Type B pancreatic cell (in vitro differentiated cells): ENCODE data around the gene FIGLA. TPM values are rescaled to one million over a fixed set of nuclear protein-coding genes. Genes with fewer than 3 reads are reported as not detected.

ENCODE experiments used
- DNase-seq: peaks from one replicate; pipeline ENCODE4 v3.0.0; 2021; ENCODE audit warnings: mixed read lengths; ENCODE audit not compliant: unreplicated experiment; ENCODE audit errors: extremely low spot score
- H3K27ac Mint-ChIP-seq: 2 replicates; pipeline ENCODE4 v1.8.0; 2021; ENCODE audit warnings: mild to moderate bottlenecking, mixed read lengths
- H3K27me3 Mint-ChIP-seq: 2 replicates; pipeline ENCODE4 v1.8.0; 2021; ENCODE audit warnings: mixed read lengths
- H3K36me3 Mint-ChIP-seq: 2 replicates; pipeline ENCODE4 v1.8.0; 2021; ENCODE audit warnings: mixed read lengths
- H3K4me1 Mint-ChIP-seq: one replicate; pipeline ENCODE4 v1.8.0; 2021; ENCODE audit warnings: mixed read lengths; ENCODE audit not compliant: unreplicated experiment
- H3K4me3 Mint-ChIP-seq: 2 replicates; pipeline ENCODE4 v1.8.0; 2021; ENCODE audit warnings: mild to moderate bottlenecking, mixed read lengths
- H3K9me3 Mint-ChIP-seq: 2 replicates; pipeline ENCODE4 v1.8.0; 2021; ENCODE audit warnings: mixed read lengths
- CTCF ChIP-seq: fragments of 200-600 bp; sonication (generic); conservative IDR thresholded peaks from 2 replicates; pipeline ENCODE4 v1.5.0; 2021; ENCODE audit warnings: antibody characterized with exemption, mild to moderate bottlenecking
- total RNA-seq: library from RNA; stranded (reverse); gene quantifications from 2 replicates; pipeline ENCODE4 v1.2.1, GENCODE V29; 2021; ENCODE audit warnings: low replicate concordance

FIGLA gene
- total RNA-seq, 1 donor from 2014 or later = not detected

DNA sequence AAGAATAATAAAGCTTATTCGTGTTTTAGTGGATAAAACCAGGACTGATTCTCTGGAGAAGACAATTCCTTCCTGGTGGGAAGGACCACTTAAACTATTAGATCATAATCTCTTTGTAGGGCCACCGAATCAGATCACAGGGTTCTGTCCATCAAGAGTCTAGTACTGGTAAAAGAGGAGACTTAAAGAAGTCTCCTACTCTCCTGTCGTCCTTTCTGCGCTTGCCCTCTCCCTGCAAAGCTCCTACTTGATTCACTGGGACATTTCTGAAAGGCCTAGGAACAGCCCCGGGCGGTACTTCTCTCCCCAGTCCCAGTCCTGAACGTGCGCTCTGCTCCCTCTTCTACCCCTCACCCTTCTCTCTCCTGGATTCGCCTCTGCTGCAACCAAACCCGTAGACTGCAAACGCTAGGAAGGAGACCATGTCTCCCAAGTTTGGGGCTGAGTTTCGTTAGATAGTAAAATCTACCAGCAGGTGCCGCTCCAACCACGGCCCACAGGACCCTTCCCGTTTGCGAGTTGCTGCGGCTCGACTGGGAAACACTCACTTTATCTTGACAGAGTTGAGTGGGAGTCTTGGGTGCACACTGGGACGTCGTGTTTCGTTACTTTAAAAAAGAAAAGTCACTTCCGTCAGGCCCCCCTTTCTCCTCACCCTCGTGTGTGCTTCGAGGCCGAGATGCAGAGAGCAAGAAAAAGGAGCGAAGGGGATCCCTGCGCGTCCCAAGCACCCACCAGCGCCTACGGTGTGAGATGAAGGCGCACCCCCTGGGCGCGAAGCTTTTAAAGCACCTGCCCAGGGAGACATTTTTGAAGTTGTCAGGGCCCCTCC, 923 bp downstream of the FIGLA start:
- DNase-seq = peak; percentile 73
- Mint-ChIP-seq H3K27ac (peak overlapping the region; percentile 13), H3K9me3 (no peaks in the 10 kb centered on the region), H3K27me3 (peaks cover 89% of the 10 kb centered on the region), H3K4me1 (peaks cover 5% of the 10 kb centered on the region), H3K36me3 (no peaks in the 10 kb centered on the region), H3K4me3 (peak overlapping the region; percentile 87)
- TF ChIP-seq CTCF = peak; percentile 79

DNA sequence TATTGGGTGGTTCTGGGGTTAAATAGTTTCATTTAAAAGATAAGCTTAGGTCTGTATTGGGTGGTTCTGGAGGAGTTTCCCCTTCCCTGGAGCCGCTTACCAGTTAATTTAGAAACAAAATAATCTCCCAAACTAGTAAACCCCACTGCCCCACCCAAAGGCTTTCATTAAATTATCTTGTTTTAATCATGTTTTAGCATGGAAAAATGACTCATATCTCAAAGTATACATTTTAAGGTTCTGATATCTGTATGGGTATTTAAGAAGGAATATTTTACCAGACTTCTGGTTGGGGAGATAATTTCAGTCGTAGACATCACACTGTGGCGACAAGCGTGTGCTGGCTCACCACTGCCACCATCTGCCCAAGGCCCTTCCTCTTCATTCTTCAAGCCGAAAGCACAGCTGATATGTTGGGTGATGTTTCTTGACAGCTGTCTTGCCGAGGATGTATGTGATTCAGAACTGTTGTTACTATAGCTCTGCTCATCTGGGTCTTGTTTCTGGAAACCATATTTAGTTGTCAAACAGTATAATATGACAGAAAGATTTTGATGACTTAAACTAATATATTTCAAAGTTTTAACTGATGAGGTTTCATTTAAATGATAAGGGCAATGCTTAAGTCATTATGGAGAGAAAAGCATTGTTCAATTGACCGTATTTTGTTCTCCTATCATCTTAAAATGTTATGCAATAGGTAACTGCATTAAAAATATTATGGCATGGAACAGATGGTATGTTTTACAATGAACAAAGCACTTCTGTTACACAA, 5.1 kb downstream of the FIGLA start:
- Mint-ChIP-seq H3K27me3 (peaks cover 74% of the 10 kb centered on the region), H3K36me3 (no peaks in the 10 kb centered on the region), H3K27ac (no peak overlapping the region), H3K4me3 (no peak overlapping the region), H3K4me1 (peaks cover 5% of the 10 kb centered on the region), H3K9me3 (no peaks in the 10 kb centered on the region)
- no peak for DNase-seq
- TF ChIP-seq CTCF = peak; percentile 64

GRCh38 chr2:70784320-70784719, 6.1 kb downstream of the FIGLA start:
- DNase-seq = no peak
- Mint-ChIP-seq H3K27me3 (peaks cover 73% of the 10 kb centered on the region), H3K36me3 (no peaks in the 10 kb centered on the region), H3K4me3 (no peak overlapping the region), H3K9me3 (no peaks in the 10 kb centered on the region), H3K27ac (no peak overlapping the region), H3K4me1 (no peaks in the 10 kb centered on the region)
- TF ChIP-seq CTCF = no peak

- Mint-ChIP-seq H3K27ac (no peak overlapping the region), H3K4me3 (no peak overlapping the region), H3K9me3 (no peaks in the 10 kb centered on the region), H3K36me3 (no peaks in the 10 kb centered on the region), H3K4me1 (no peaks in the 10 kb centered on the region), H3K27me3 (peaks cover 66% of the 10 kb centered on the region)
- no peak for DNase-seq
- TF ChIP-seq CTCF = no peak
Measured at GRCh38 chr2:70779911-70780545, 10.4 kb downstream of the FIGLA start.

DNA sequence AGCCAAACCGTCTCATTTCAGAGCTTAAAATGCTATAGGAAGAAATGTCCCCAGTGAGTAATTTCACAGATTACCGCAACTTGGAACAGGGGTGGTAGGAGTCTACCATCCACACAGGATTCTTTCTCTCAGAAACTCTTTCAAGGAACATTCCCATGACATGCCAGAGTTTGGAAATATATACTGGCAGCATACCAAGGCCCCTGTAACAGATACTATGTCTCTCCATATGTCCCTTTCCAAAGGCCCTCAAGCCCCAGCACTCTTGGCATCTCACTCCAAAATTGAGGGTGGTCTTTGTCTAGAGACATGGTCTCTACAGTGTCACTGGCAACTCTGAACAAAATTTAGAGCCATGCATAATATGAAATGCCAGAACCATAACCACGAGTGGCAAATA, 11.0 kb downstream of the FIGLA start:
- no peak overlapping the region for H3K27ac Mint-ChIP-seq
- no peak for TF ChIP-seq CTCF
- peaks cover 70% of the 10 kb centered on the region for H3K27me3 Mint-ChIP-seq
- H3K9me3 Mint-ChIP-seq = no peaks in the 10 kb centered on the region
- DNase-seq = no peak
- H3K4me1 Mint-ChIP-seq = no peaks in the 10 kb centered on the region
- H3K36me3 Mint-ChIP-seq = no peaks in the 10 kb centered on the region
- no peak overlapping the region for H3K4me3 Mint-ChIP-seq
